ENCODE results near the gene RAD17. TPM values are rescaled to one million over a fixed set of nuclear protein-coding genes. Genes with fewer than 3 reads are reported as not detected.

RAD17 gene
- total and polyA plus RNA-seq, 4 donors = 6.0 to 14.5 (median 11.8) TPM

DNA sequence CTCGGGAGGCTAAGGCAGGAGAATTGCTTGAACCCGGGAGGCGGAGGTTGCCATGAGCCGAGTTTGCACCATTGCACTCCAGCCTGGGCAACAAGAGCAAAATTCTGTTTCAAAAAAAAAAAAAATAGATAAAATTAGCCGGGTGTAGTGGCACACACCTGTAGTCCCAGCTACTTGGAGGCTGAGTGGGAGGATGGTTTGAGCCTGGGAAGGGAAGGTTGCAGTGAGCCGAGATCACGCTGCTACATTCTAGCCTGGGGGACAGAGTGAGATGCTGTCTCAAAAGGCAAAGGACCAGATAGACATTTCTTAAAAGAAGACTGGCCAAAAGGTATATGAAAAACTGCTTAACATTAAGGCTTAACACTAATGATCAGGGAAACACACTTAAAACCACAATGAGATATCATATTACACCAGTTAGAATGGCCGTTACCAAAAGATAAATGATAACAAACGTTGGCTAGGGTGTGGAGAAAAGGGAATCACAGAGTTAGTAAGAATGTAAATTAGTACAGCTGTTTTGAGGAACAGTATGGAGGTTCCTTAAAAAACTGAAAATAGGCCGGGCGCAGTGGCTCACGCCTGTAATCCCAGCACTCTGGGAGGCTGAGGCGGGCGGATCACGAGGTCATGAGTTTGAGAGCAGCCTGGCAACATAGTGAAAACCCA lies 35.2 kb downstream of the RAD17 start:
- Histone ChIP-seq H3K27me3 (ENCODE audit: control insufficient read depth in 4 of 4, insufficient read depth in 4 of 4, low read length in 3 of 4) (no peaks in the 10 kb centered on the region), H3K9me3 (ENCODE audit: control insufficient read depth in 4 of 4, low read length in 3 of 4) (no peaks in the 10 kb centered on the region), H3K4me1 (ENCODE audit: control insufficient read depth in 4 of 4, insufficient read depth in 4 of 4, low read length in 3 of 4) (no peaks in the 10 kb centered on the region), H3K9ac (ENCODE audit: low read depth in 1 of 2, low read length in 2 of 2) (no peak overlapping the region), H3K36me3 (ENCODE audit: control insufficient read depth in 4 of 4, insufficient read depth in 3 of 4, low read depth in 1 of 4, low read length in 3 of 4) (peaks cover 6 to 10% (median 7%) of the 10 kb centered on the region in 4 donors), H3K27ac (ENCODE audit: low read depth in 1 of 2, low read length in 2 of 2) (no peak overlapping the region), H3K4me3 (ENCODE audit: low read depth in 1 of 3, low read length in 3 of 3) (no peak overlapping the region)
- TF ChIP-seq, protein P1, sequence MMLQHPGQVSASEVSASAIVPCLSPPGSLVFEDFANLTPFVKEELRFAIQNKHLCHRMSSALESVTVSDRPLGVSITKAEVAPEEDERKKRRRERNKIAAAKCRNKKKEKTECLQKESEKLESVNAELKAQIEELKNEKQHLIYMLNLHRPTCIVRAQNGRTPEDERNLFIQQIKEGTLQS (IDR thresholded peaks at IDR 0.05) = no peak
- TF ChIP-seq, protein P2, sequence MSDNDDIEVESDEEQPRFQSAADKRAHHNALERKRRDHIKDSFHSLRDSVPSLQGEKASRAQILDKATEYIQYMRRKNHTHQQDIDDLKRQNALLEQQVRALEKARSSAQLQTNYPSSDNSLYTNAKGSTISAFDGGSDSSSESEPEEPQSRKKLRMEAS (IDR thresholded peaks at IDR 0.05) = no peak
- TF ChIP-seq NR2F2 (IDR thresholded peaks at IDR 0.05) (no peak), HNF4G (IDR thresholded peaks at IDR 0.05) (no peak), EGR1 (IDR thresholded peaks at IDR 0.05; ENCODE audit: low read depth in 2 of 2) (no peak)
- no peak for DNase-seq (ENCODE audit: low spot score)
- 94% methylated on average over 15 of the region's 15 CpGs for WGBS

DNA sequence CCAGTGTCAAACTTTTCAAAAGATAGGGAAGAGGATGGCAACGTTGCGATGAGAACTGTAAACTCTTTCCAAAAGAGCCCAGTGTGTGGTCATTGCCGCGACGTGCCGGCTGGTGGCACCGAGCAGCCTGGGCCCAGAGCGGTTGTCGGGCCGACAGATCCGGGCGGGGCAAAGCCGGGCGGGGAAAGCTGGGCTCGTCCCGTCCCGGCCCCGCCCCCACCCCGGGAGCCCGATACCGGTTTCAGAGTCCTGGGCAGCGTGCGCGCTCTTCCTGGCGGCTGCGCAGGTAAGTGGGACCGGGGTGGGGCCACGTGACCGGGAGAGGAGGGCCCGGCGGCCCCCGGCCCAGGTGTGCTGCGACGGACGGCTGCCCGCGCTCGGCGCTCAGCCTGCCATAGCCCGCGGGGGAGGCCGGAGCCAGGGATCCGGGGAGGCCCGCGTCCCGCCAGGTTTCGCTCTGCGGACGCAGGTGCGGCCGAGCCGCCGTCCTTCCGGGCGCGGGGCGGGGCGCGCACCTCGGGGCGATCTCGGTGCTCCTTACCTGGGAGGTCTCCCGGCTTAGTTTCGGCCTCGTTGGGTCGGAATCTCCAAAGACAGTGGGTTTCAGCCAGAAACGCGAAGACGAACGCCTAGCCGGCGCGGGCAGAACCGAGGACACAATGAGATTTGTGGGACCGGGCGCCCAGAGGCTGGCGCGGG lies 45.4 kb downstream of the RAD17 start, which contains the start of gene MARVELD2:
Gene MARVELD2 (plus strand): TSS at position 232 of the 699 bp plus-strand sequence. CDS start 4,270 bp downstream, outside the sequence.
- peak within 1 kb of the TSS; percentile 62 to 91 (median 89) for H3K4me3 ChIP-seq (ENCODE audit: low read depth in 1 of 3, low read length in 3 of 3)
- no peaks in the 10 kb centered on the region for H3K27me3 ChIP-seq (ENCODE audit: control insufficient read depth in 4 of 4, insufficient read depth in 4 of 4, low read length in 3 of 4)
- H3K36me3 ChIP-seq (ENCODE audit: control insufficient read depth in 4 of 4, insufficient read depth in 3 of 4, low read depth in 1 of 4, low read length in 3 of 4) = peaks cover 0 to 13% (median 7%) of the 10 kb centered on the region in 4 donors
- peaks cover 0 to 12% (median 4%) of the 10 kb centered on the region in 4 donors for H3K4me1 ChIP-seq (ENCODE audit: control insufficient read depth in 4 of 4, insufficient read depth in 4 of 4, low read length in 3 of 4)
- peak; percentile 86 for DNase-seq (ENCODE audit: low spot score)
- H3K9ac ChIP-seq (ENCODE audit: low read depth in 1 of 2, low read length in 2 of 2) = peak within 1 kb of the TSS; percentile 70 to 71
- TF ChIP-seq, protein P1 (IDR thresholded peaks at IDR 0.05) = no peak
- TF ChIP-seq HNF4G (IDR thresholded peaks at IDR 0.05) (no peak), RXRA (IDR thresholded peaks at IDR 0.05) (peak in 1 of 2 donors; percentile 14), FOXA1 (IDR thresholded peaks at IDR 0.05) (no peak), EGR1 (IDR thresholded peaks at IDR 0.05; ENCODE audit: low read depth in 2 of 2) (no peak), SP1 (IDR thresholded peaks at IDR 0.05) (peak; percentile 61), HNF4A (conservative IDR thresholded peaks at IDR 0.05) (peak in 1 of 2 donors; percentile 13), GABPA (IDR thresholded peaks at IDR 0.05 in 1 of 2, conservative IDR thresholded peaks at IDR 0.05 in 1 of 2) (peak in 1 of 2 donors; percentile 69), YY1 (IDR thresholded peaks at IDR 0.05) (no peak), RAD21 (IDR thresholded peaks at IDR 0.05) (peak; percentile 88 to 90), FOXA2 (IDR thresholded peaks at IDR 0.05) (no peak), TAF1 (conservative IDR thresholded peaks at IDR 0.05) (no peak), NR2F2 (IDR thresholded peaks at IDR 0.05) (no peak), JUND (IDR thresholded peaks at IDR 0.05) (no peak)
- TF ChIP-seq, protein P3, sequence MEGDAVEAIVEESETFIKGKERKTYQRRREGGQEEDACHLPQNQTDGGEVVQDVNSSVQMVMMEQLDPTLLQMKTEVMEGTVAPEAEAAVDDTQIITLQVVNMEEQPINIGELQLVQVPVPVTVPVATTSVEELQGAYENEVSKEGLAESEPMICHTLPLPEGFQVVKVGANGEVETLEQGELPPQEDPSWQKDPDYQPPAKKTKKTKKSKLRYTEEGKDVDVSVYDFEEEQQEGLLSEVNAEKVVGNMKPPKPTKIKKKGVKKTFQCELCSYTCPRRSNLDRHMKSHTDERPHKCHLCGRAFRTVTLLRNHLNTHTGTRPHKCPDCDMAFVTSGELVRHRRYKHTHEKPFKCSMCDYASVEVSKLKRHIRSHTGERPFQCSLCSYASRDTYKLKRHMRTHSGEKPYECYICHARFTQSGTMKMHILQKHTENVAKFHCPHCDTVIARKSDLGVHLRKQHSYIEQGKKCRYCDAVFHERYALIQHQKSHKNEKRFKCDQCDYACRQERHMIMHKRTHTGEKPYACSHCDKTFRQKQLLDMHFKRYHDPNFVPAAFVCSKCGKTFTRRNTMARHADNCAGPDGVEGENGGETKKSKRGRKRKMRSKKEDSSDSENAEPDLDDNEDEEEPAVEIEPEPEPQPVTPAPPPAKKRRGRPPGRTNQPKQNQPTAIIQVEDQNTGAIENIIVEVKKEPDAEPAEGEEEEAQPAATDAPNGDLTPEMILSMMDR (IDR thresholded peaks at IDR 0.05; ENCODE audit: low read depth, low read length, missing input control) = peak; percentile 66
- TF ChIP-seq, protein P2 (IDR thresholded peaks at IDR 0.05) = peak; percentile 43
- TF ChIP-seq, protein P4, sequence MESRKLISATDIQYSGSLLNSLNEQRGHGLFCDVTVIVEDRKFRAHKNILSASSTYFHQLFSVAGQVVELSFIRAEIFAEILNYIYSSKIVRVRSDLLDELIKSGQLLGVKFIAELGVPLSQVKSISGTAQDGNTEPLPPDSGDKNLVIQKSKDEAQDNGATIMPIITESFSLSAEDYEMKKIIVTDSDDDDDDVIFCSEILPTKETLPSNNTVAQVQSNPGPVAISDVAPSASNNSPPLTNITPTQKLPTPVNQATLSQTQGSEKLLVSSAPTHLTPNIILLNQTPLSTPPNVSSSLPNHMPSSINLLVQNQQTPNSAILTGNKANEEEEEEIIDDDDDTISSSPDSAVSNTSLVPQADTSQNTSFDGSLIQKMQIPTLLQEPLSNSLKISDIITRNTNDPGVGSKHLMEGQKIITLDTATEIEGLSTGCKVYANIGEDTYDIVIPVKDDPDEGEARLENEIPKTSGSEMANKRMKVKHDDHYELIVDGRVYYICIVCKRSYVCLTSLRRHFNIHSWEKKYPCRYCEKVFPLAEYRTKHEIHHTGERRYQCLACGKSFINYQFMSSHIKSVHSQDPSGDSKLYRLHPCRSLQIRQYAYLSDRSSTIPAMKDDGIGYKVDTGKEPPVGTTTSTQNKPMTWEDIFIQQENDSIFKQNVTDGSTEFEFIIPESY (IDR thresholded peaks at IDR 0.05) = no peak
- TF ChIP-seq, protein P5, sequence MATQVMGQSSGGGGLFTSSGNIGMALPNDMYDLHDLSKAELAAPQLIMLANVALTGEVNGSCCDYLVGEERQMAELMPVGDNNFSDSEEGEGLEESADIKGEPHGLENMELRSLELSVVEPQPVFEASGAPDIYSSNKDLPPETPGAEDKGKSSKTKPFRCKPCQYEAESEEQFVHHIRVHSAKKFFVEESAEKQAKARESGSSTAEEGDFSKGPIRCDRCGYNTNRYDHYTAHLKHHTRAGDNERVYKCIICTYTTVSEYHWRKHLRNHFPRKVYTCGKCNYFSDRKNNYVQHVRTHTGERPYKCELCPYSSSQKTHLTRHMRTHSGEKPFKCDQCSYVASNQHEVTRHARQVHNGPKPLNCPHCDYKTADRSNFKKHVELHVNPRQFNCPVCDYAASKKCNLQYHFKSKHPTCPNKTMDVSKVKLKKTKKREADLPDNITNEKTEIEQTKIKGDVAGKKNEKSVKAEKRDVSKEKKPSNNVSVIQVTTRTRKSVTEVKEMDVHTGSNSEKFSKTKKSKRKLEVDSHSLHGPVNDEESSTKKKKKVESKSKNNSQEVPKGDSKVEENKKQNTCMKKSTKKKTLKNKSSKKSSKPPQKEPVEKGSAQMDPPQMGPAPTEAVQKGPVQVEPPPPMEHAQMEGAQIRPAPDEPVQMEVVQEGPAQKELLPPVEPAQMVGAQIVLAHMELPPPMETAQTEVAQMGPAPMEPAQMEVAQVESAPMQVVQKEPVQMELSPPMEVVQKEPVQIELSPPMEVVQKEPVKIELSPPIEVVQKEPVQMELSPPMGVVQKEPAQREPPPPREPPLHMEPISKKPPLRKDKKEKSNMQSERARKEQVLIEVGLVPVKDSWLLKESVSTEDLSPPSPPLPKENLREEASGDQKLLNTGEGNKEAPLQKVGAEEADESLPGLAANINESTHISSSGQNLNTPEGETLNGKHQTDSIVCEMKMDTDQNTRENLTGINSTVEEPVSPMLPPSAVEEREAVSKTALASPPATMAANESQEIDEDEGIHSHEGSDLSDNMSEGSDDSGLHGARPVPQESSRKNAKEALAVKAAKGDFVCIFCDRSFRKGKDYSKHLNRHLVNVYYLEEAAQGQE (IDR thresholded peaks at IDR 0.05) = no peak
- no peaks in the 10 kb centered on the region for H3K9me3 ChIP-seq (ENCODE audit: control insufficient read depth in 4 of 4, low read length in 3 of 4)
- 4% methylated on average over 78 of the region's 78 CpGs for WGBS
- peak within 1 kb of the TSS; percentile 89 to 92 for H3K27ac ChIP-seq (ENCODE audit: low read depth in 1 of 2, low read length in 2 of 2)
